Ovary (tissue), 9 donors: ENCODE results near the gene NCOA3. TPM values are rescaled to one million over a fixed set of nuclear protein-coding genes. Genes with fewer than 3 reads are reported as not detected.

Source experiments
- DNase-seq, 5 donors: peaks; one replicate each; pipeline ENCODE4 v3.0.0-alpha.2; 2019 to 2020
- H3K27ac ChIP-seq, 2 donors: fragments of 200-600 bp; one replicate each; pipeline versions ENCODE4 v1.5.1 to v1.8.0; 2019 to 2022
- H3K27me3 ChIP-seq: fragments of 200-600 bp; one replicate; pipeline ENCODE4 v1.8.0; 2022
- H3K36me3 ChIP-seq: fragments of 200-600 bp; sonication (generic); one replicate; pipeline ENCODE4 v1.5.1; 2019
- H3K4me1 ChIP-seq: one replicate; pipeline ENCODE4 v1.8.1; 2013; ENCODE audit warnings: mild to moderate bottlenecking, moderate library complexity; ENCODE audit not compliant: insufficient read depth
- H3K4me3 ChIP-seq: fragments of 200-600 bp; sonication (generic); one replicate; pipeline ENCODE4 v1.5.1; 2017
- H3K9me3 ChIP-seq, 2 donors: fragments of 200-600 bp in 1 of 2; sonication (generic) in 1 of 2; one replicate each; pipeline versions ENCODE4 v1.5.1 to v1.8.1; 2013 to 2019; ENCODE audit warnings: mild to moderate bottlenecking in 1 of 2, moderate library complexity in 1 of 2
- EP300 ChIP-seq: sonication (generic); formaldehyde crosslinking; IDR thresholded peaks from one replicate; pipeline ENCODE4 v1.6.1; 2017; ENCODE audit warnings: antibody characterized with exemption
- POLR2A ChIP-seq: fragments of 450-650 bp; IDR thresholded peaks from one replicate; pipeline ENCODE4 v1.6.1; 2017; ENCODE audit warnings: antibody characterized with exemption, mild to moderate bottlenecking, moderate library complexity
- WGBS, 3 donors: extraction: QIAGEN DNeasy Blood & Tissue Kit in 1 of 3; methylation state at CpG; one replicate each; pipeline versions ENCODE4 v1.1.5 to v1.1.7; 2013 to 2017; 5-methylcytosine and 5-hydroxymethylcytosine counted together
- intact Hi-C, 4 donors: fragments of 100-400 bp; cut with DNase I; formaldehyde crosslinking; loops; one replicate each; pipeline versions ENCODE4 v1.11.0 to v1.15.1; 2022 to 2023
- polyA plus RNA-seq, 2 donors: library from polyadenylated mRNA; stranded (reverse); fragments of 200-250 nt in 1 of 2; fragments of 350-450 nt in 1 of 2; fragmentation: Illumina TruSeq in 1 of 2; extraction: RNeasy Lipid Tissue Mini Kit (QIAGEN cat#74804) in 1 of 2; gene quantifications; one replicate each; pipeline ENCODE4 v1.2.3, GENCODE V29; 2013 to 2014
- total RNA-seq, 7 donors: library from RNA; depleted of rRNA in 2 of 7; stranded (reverse); fragments of >200 nt in 2 of 7; fragmentation: NEBNext Ultra II Directional in 3 of 7; extraction: Animal tissue kit (Norgen Biotek cat#: 25700) in 3 of 7; gene quantifications; one replicate each; pipeline versions ENCODE4 v1.1.0 to v1.2.4, GENCODE V29; 2016 to 2023
- TF ChIP-seq, protein P1 (sequence below), 3 donors: fragments of 450-650 bp in 2 of 3; fragments of 200-600 bp in 1 of 3; IDR thresholded peaks; one replicate each; pipeline versions ENCODE4 v1.5.1 to v1.8.0; 2016 to 2022; ENCODE audit warnings: antibody characterized with exemption in 3 of 3, mild to moderate bottlenecking in 1 of 3
- donor health status: DM: no; HTN: no; CAD: no; lungs with moderate emphysema.
- donor health status: DM: no; HTN: no; CAD: no.
- donor health status: Bipolar disorder and iron deficiency.
- donor health status: DM: yes; HTN: yes; CAD: no.
- donor health status: DM: no; HTN: no; CAD: no.
- donor health status: DM: yes; HTN: yes; CAD: no.

The NCOA3 gene
- total and polyA plus RNA-seq, 9 donors, result 8.2 to 32.4 (median 25.7) TPM

DNA sequence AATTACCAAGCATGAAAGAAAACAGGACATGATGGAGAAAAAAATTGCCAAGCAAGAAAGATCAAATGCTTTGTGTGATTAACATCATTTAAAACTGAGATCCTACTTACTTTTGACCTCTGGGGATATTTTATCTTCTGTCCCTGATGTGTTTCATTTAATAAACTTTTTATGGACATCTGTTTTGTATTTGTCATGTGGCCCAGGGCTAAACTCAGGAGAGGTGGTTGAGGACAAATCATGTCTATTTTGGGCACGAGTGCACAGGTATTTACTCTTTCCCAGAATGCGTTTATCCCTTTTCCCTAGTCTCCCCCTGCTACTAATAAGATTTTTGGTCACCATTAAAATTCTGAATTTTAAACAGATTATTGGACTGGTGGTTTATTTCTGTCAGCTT is 128.2 kb downstream of the NCOA3 start:
- WGBS, 3 donors, result 90 to 92% (median 91%) methylated on average over 2 of the region's 2 CpGs
- Histone ChIP-seq H3K27ac (no peak overlapping the region), H3K27me3 (no peaks in the 10 kb centered on the region), H3K4me3 (no peak overlapping the region), H3K9me3 (no peaks in the 10 kb centered on the region), H3K36me3 (no peaks in the 10 kb centered on the region), H3K4me1 (no peaks in the 10 kb centered on the region)
- intact Hi-C loops, result loop anchor here in 2 of 4 donors (10.0 kb wide), 1 partner anchor 355 kb away; no protein-coding TSS in a partner anchor
- DNase-seq, result no peak
- TF ChIP-seq POLR2A (no peak), EP300 (no peak)
- TF ChIP-seq, protein P1, sequence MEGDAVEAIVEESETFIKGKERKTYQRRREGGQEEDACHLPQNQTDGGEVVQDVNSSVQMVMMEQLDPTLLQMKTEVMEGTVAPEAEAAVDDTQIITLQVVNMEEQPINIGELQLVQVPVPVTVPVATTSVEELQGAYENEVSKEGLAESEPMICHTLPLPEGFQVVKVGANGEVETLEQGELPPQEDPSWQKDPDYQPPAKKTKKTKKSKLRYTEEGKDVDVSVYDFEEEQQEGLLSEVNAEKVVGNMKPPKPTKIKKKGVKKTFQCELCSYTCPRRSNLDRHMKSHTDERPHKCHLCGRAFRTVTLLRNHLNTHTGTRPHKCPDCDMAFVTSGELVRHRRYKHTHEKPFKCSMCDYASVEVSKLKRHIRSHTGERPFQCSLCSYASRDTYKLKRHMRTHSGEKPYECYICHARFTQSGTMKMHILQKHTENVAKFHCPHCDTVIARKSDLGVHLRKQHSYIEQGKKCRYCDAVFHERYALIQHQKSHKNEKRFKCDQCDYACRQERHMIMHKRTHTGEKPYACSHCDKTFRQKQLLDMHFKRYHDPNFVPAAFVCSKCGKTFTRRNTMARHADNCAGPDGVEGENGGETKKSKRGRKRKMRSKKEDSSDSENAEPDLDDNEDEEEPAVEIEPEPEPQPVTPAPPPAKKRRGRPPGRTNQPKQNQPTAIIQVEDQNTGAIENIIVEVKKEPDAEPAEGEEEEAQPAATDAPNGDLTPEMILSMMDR (IDR thresholded peaks at IDR 0.05), result no peak

DNA sequence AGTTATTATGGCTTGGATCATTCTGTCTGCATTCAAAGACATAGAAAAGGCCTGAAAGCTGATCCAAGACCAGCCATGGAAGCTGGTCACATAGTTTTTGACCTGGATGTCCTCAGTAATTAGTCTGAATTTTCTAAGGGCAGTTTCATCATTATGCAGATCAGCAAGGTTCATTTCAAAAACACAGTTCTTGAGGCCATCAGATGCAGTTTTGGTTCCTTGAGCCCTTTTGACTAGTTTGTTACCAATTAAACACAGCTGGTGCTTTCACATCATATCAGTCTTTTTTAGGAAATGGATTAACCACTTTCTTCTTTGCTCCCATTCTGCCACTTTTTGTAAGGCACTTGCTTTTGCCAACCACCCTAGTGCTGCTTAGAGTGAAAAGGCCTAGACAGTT is 129.4 kb downstream of the NCOA3 start:
- Histone ChIP-seq H3K27me3 (no peaks in the 10 kb centered on the region), H3K4me1 (no peaks in the 10 kb centered on the region), H3K4me3 (no peak overlapping the region), H3K27ac (no peak overlapping the region), H3K9me3 (no peaks in the 10 kb centered on the region), H3K36me3 (no peaks in the 10 kb centered on the region)
- TF ChIP-seq EP300 (no peak), POLR2A (no peak)
- TF ChIP-seq, protein P1 (IDR thresholded peaks at IDR 0.05), result no peak
- DNase-seq, result no peak
- intact Hi-C loops, result no loop called here

DNA sequence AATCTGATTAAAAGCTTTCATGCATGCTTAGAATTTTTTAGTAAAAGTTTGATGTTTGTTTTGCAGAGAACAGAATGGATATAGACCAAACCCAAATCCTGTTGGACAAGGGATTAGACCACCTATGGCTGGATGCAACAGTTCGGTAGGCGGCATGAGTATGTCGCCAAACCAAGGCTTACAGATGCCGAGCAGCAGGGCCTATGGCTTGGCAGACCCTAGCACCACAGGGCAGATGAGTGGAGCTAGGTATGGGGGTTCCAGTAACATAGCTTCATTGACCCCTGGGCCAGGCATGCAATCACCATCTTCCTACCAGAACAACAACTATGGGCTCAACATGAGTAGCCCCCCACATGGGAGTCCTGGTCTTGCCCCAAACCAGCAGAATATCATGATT is 133.6 kb downstream of the NCOA3 start:
- WGBS, 3 donors, result 95 to 96% (median 95%) methylated on average over 4 of the region's 4 CpGs
- Histone ChIP-seq H3K27me3 (no peaks in the 10 kb centered on the region), H3K27ac (no peak overlapping the region), H3K9me3 (no peaks in the 10 kb centered on the region), H3K36me3 (no peaks in the 10 kb centered on the region), H3K4me3 (no peak overlapping the region), H3K4me1 (no peaks in the 10 kb centered on the region)
- TF ChIP-seq POLR2A (no peak), EP300 (no peak)
- TF ChIP-seq, protein P1 (IDR thresholded peaks at IDR 0.05), result no peak
- DNase-seq, result no peak
- intact Hi-C loops, result no loop called here

DNA sequence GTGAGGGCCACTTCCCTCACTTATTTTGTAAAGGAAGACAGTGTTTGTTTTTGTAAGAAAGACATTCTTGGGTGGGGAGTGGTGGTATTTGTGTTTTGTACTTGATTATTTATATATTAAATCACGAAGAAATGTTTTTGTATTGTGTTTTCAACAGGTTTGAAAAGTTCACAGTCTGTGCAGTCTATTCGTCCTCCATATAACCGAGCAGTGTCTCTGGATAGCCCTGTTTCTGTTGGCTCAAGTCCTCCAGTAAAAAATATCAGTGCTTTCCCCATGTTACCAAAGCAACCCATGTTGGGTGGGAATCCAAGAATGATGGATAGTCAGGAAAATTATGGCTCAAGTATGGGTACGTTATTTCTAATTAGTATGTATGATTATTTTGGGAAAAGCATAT is 137.2 kb downstream of the NCOA3 start:
- no peak for DNase-seq
- no peaks in the 10 kb centered on the region for H3K4me1 ChIP-seq
- no peaks in the 10 kb centered on the region for H3K27me3 ChIP-seq
- TF ChIP-seq, protein P1 (IDR thresholded peaks at IDR 0.05), result no peak
- no peak for TF ChIP-seq POLR2A
- TF ChIP-seq EP300, result no peak
- no peaks in the 10 kb centered on the region for H3K9me3 ChIP-seq
- H3K4me3 ChIP-seq, result no peak overlapping the region
- intact Hi-C loops, result no loop called here
- no peaks in the 10 kb centered on the region for H3K36me3 ChIP-seq
- no peak overlapping the region for H3K27ac ChIP-seq
- WGBS, 3 donors, result 9 to 33% (median 17%) methylated on average over 4 of the region's 4 CpGs

- no peak for DNase-seq
- H3K4me3 ChIP-seq, result no peak overlapping the region
- TF ChIP-seq POLR2A (no peak), EP300 (no peak)
- TF ChIP-seq, protein P1 (IDR thresholded peaks at IDR 0.05), result no peak
- no peaks in the 10 kb centered on the region for H3K4me1 ChIP-seq
- no peaks in the 10 kb centered on the region for H3K9me3 ChIP-seq
- 94 to 96% (median 95%) methylated on average over 4 of the region's 4 CpGs for WGBS, 3 donors
- intact Hi-C loops, result no loop called here
- no peaks in the 10 kb centered on the region for H3K27me3 ChIP-seq
- H3K36me3 ChIP-seq, result no peaks in the 10 kb centered on the region
- H3K27ac ChIP-seq, result no peak overlapping the region
Measured at GRCh38 chr20:47642118-47642517, 140.4 kb downstream of the NCOA3 start.
